Ascending aorta (tissue), 2 donors: Measurements from ENCODE around the gene CACNA2D1. TPM values are rescaled to one million over a fixed set of nuclear protein-coding genes. Genes with fewer than 3 reads are reported as not detected.

Experiments
- DNase-seq, 2 donors: peaks; one replicate each; pipeline ENCODE4 v3.0.0-alpha.2; 2019; ENCODE audit warnings: low spot score in 2 of 2
- H3K27ac ChIP-seq, 2 donors: fragments of 200-600 bp; sonication (generic); one replicate each; pipeline ENCODE4 v1.5.1; 2016 to 2017; ENCODE audit warnings: mild to moderate bottlenecking in 1 of 2
- H3K27me3 ChIP-seq: fragments of 200-600 bp; sonication (generic); one replicate; pipeline ENCODE4 v1.5.1; 2017
- H3K36me3 ChIP-seq, 2 donors: fragments of 200-600 bp; sonication (generic); one replicate each; pipeline ENCODE4 v1.5.1; 2016
- H3K4me1 ChIP-seq, 2 donors: fragments of 200-600 bp; sonication (generic); one replicate each; pipeline ENCODE4 v1.5.1; 2016 to 2017; ENCODE audit warnings: mild to moderate bottlenecking in 1 of 2
- H3K4me3 ChIP-seq, 2 donors: fragments of 200-600 bp; sonication (generic); one replicate each; pipeline ENCODE4 v1.5.1; 2016 to 2017; ENCODE audit warnings: mild to moderate bottlenecking in 1 of 2
- H3K9me3 ChIP-seq, 2 donors: fragments of 200-600 bp; sonication (generic); one replicate each; pipeline ENCODE4 v1.5.1; 2016
- intact Hi-C: fragments of 100-400 bp; cut with DNase I; formaldehyde crosslinking; loops from one replicate; pipeline ENCODE4 v1.15.1; 2023
- total RNA-seq: library from RNA; depleted of rRNA; stranded (reverse); fragments of >200 nt; gene quantifications from one replicate; pipeline ENCODE4 v1.1.0, GENCODE V29; 2016
- TF ChIP-seq, protein P1 (sequence below), 3 experiments: fragments of 200-600 bp in 2 of 3; fragments of 450-650 bp in 1 of 3; sonication (generic) in 2 of 3; IDR thresholded peaks; one replicate each; pipeline ENCODE4 v1.5.1; 2016 to 2019; ENCODE audit warnings: antibody characterized with exemption in 3 of 3, mild to moderate bottlenecking in 1 of 3, moderate library complexity in 1 of 3

The CACNA2D1 gene
- total RNA-seq, 1 donor from 2014 or later = 17.3 TPM

DNA sequence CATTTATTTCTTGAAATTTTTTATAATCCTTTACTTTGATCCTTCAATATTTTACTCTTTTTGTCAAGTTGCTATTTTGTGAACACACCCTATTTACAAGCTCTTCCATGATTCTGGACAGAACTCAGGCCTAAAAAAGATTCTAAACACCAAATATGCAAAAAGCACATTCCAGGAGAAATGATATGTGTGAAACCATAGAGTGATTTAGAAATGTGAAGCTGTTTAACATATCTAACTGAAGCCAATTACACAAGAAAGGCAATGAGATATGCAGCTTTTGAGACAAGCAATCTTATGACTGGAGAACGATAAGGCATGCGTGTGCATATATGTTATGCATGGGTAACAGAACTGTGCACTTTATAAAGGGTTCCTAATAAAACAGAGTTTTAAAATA is 243.0 kb downstream of the CACNA2D1 start:
- Histone ChIP-seq H3K36me3 (no peaks in the 10 kb centered on the region), H3K9me3 (no peaks in the 10 kb centered on the region), H3K27me3 (no peaks in the 10 kb centered on the region), H3K27ac (no peak overlapping the region), H3K4me3 (no peak overlapping the region), H3K4me1 (no peaks in the 10 kb centered on the region)
- TF ChIP-seq, protein P1, sequence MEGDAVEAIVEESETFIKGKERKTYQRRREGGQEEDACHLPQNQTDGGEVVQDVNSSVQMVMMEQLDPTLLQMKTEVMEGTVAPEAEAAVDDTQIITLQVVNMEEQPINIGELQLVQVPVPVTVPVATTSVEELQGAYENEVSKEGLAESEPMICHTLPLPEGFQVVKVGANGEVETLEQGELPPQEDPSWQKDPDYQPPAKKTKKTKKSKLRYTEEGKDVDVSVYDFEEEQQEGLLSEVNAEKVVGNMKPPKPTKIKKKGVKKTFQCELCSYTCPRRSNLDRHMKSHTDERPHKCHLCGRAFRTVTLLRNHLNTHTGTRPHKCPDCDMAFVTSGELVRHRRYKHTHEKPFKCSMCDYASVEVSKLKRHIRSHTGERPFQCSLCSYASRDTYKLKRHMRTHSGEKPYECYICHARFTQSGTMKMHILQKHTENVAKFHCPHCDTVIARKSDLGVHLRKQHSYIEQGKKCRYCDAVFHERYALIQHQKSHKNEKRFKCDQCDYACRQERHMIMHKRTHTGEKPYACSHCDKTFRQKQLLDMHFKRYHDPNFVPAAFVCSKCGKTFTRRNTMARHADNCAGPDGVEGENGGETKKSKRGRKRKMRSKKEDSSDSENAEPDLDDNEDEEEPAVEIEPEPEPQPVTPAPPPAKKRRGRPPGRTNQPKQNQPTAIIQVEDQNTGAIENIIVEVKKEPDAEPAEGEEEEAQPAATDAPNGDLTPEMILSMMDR (IDR thresholded peaks at IDR 0.05) = no peak
- no peak for DNase-seq
- intact Hi-C loops = no loop called here

DNA sequence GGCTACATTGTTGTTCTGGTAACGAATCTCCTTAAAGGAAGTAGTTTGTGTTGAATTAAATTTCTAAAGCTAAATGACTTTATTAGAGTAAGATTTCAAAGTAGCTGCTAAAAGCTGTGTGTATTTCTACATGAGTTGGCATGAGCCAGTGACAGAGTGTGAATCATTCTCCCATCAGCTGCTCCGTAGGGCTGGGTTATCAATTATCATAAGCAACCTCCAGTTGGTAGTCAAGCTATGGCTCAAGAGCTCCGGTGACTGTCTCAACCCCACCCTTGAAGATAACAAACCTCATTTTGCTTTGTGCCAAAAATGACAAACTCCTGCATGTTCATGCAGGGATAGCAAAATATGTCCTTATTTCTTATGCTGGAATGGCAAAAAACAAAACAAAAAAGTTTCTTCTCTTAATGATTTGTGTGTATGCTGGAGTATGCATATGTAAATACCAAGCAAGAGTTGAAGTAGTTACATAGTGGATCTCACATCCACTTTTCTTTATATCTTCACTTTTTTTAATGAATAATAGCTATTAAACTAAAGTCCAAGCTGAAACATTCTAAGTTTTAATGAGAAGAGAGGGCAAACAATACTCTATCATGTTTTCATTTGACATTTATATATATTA is 249.4 kb downstream of the CACNA2D1 start:
- no peaks in the 10 kb centered on the region for H3K9me3 ChIP-seq
- H3K4me1 ChIP-seq = no peaks in the 10 kb centered on the region
- no peaks in the 10 kb centered on the region for H3K36me3 ChIP-seq
- intact Hi-C loops = no loop called here
- no peak overlapping the region for H3K27ac ChIP-seq
- no peak overlapping the region for H3K4me3 ChIP-seq
- TF ChIP-seq, protein P1 (IDR thresholded peaks at IDR 0.05) = no peak
- H3K27me3 ChIP-seq = no peaks in the 10 kb centered on the region
- no peak for DNase-seq

DNA sequence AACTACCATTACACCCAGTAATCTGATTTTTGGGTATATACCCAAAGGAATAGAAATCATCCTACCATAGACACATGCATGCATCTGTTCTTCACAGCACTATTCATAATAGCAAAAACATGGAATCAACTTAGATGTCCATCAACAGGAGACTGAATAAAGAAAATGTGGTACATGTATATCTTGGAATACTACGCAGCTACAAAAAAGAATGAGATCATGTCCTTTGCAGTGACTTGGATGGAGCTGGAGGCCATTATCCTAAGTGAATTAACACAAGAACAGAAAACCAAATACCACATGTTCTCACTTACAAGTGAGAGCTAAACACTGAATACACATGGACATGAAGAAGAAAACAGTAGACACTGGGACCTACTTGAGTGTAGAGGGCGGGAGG is 254.9 kb downstream of the CACNA2D1 start:
- H3K27ac ChIP-seq = no peak overlapping the region
- no peak for DNase-seq
- TF ChIP-seq, protein P1 (IDR thresholded peaks at IDR 0.05) = no peak
- no peaks in the 10 kb centered on the region for H3K27me3 ChIP-seq
- no peaks in the 10 kb centered on the region for H3K36me3 ChIP-seq
- intact Hi-C loops = no loop called here
- no peaks in the 10 kb centered on the region for H3K4me1 ChIP-seq
- no peak overlapping the region for H3K4me3 ChIP-seq
- H3K9me3 ChIP-seq = no peaks in the 10 kb centered on the region

DNA sequence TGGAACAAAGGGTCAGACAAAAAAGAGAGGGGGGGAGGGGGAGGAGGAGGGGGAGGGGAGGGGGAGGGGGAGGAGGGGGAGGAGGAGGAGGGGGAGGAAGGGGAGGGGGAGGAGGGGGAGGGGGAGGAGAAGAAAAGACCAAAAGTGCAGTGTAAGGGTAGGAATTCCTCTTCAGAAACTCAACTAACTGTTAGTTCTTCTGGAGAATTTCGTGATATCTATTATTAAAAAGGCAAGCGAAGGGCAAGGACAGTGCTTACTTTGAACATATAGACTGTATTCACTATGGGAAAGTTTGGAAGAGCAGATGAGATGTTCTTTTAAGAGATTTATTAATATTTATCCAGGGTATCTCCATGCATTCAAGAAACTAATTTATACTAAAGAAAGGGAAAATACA is 258.1 kb downstream of the CACNA2D1 start:
- no peaks in the 10 kb centered on the region for H3K9me3 ChIP-seq
- no peaks in the 10 kb centered on the region for H3K4me1 ChIP-seq
- H3K4me3 ChIP-seq = no peak overlapping the region
- no peaks in the 10 kb centered on the region for H3K36me3 ChIP-seq
- no peak overlapping the region for H3K27ac ChIP-seq
- intact Hi-C loops = no loop called here
- TF ChIP-seq, protein P1 (IDR thresholded peaks at IDR 0.05) = no peak
- DNase-seq = no peak
- H3K27me3 ChIP-seq = no peaks in the 10 kb centered on the region

DNA sequence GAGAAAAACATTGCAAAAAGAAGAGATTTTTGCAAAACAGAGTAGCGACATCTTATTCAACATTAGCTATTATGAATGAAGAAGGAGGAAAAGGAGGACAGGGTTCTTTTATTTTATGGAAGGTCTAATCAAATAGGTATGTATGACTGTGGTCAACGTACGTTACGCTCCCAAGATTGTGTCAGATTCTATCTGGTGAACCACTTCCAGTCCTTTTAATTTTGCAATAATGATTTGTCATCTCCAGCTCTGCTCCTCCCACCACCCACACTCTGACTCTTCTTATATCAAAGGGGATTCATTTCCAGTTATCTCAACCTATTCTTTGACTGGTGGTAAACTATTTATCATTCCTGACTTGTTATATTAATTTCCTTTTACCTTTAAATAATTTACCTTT is 259.9 kb downstream of the CACNA2D1 start:
- TF ChIP-seq, protein P1 (IDR thresholded peaks at IDR 0.05) = no peak
- H3K27ac ChIP-seq = no peak overlapping the region
- DNase-seq = no peak
- no peaks in the 10 kb centered on the region for H3K36me3 ChIP-seq
- H3K4me1 ChIP-seq = no peaks in the 10 kb centered on the region
- no peaks in the 10 kb centered on the region for H3K9me3 ChIP-seq
- no peaks in the 10 kb centered on the region for H3K27me3 ChIP-seq
- no peak overlapping the region for H3K4me3 ChIP-seq
- intact Hi-C loops = no loop called here

DNA sequence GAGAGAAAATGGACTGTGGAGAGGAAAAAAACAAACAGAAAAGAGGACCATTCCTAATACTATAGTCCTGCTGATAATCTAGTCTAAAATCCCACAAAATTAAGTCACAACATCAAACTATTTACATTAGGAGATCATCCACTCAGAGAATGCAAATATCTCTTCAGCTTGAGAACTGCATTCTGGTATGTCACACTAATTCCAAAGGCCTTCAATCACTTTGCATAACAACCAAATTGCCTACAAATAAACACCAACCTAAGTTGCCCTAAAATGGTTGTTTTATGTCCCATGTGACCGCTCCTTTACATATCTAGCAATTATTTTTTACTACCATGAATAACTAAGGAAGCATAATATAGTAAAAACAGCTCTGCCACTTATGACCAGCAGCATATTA is 264.3 kb downstream of the CACNA2D1 start:
- Histone ChIP-seq H3K9me3 (no peaks in the 10 kb centered on the region), H3K27ac (no peak overlapping the region), H3K4me1 (no peaks in the 10 kb centered on the region), H3K36me3 (no peaks in the 10 kb centered on the region), H3K27me3 (no peaks in the 10 kb centered on the region), H3K4me3 (no peak overlapping the region)
- intact Hi-C loops = no loop called here
- TF ChIP-seq, protein P1 (IDR thresholded peaks at IDR 0.05) = no peak
- DNase-seq = no peak
